ENCODE results near the gene ITM2C. TPM values are rescaled to one million over a fixed set of nuclear protein-coding genes. Genes with fewer than 3 reads are reported as not detected.

ITM2C gene, protein sequence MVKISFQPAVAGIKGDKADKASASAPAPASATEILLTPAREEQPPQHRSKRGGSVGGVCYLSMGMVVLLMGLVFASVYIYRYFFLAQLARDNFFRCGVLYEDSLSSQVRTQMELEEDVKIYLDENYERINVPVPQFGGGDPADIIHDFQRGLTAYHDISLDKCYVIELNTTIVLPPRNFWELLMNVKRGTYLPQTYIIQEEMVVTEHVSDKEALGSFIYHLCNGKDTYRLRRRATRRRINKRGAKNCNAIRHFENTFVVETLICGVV
- 18.4 TPM for total RNA-seq
- long read RNA-seq, transcript ITM2C-202 (6 exons, 2,078 nt): major isoform, 40 of 53 reads
- long read RNA-seq, partial matches to known transcripts: 2 of 53 reads
- long read RNA-seq, other reads (novel, unspliced or antisense): 5 of 53 reads

DNA sequence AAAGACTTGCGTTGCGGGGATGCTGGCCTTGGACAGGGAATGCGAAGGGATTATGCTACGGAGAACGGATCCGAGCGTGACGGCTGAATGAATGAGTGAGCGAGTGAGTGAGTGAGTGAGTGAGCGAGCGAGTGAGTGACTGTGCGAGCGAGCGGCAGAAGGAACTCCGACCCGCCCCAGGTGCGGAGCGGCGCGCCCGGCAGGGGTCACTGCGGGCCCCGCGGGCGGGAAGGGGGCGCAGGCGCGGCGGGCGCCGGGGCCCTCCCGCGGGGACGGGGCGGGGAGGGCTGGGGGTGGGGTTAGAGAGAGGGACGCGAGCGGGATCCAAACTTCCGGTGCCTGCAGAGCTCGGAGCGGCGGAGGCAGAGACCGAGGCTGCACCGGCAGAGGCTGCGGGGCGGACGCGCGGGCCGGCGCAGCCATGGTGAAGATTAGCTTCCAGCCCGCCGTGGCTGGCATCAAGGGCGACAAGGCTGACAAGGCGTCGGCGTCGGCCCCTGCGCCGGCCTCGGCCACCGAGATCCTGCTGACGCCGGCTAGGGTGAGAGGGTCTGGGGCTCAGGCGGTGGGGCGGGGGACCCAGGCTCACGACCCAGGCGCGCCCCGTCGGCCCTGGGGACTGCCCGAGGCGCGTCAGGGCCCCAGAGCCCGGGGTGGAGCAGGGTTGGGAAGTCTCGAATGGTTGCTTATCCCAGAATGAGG lies at the start of gene ITM2C:
ITM2C (plus strand) TSS at position 338 of the 702 bp plus-strand sequence; CDS start at position 422, 84 bp downstream.
- DNase-seq (ENCODE audit: low spot score): no peak

DNA sequence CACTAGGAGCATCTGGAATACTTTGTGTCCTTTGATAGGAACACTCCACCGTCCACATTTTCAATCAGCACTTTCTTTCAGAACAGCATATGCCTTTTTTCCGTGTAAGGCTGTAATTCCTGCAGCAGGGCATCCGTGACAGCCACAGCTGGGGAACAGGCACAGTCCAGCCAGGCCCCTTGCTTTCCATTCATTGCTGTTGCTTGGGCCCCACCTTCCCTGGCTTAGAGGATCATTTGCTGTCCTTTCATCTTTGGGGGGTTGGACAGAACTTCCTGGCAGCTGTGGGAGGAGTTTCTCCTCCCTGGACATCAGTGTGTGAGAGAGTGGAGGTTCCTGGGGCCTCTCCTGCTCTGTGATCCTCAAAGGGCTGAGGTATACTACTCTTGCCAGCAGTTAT lies 49.7 kb upstream of the ITM2C start:
- intact Hi-C loops (cut with DNase I): no loop called here
- no peak for DNase-seq (ENCODE audit: low spot score)

More for the DNA sequence above, at the start of gene ITM2C:
- intact Hi-C loops (cut with DNase I): no loop called here

DNA sequence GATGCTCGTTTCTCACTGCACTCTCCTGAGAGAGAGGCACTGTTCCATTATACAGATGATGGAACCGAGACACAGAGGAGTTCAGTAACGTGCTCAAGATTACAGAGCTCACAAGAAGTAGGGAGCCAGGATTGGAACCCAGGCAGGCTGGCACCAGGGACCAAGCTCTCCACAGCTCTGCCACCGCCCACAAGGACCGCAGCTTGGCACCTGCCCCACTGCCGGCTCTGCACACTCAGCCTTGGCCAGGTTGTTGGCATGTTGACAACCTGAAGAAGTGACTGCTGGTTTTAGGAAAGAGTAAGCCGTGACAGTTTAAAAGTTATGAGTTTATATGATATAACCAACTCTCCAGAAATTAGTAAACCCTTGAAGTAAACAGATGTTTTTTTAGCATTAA lies 48.0 kb upstream of the ITM2C start:
- DNase-seq (ENCODE audit: low spot score): no peak
- intact Hi-C loops (cut with DNase I): no loop called here

GRCh38 chr2:230819433-230819832 lies 45.3 kb upstream of the ITM2C start:
- no peak for DNase-seq (ENCODE audit: low spot score)
- intact Hi-C loops (cut with DNase I): no loop called here

DNA sequence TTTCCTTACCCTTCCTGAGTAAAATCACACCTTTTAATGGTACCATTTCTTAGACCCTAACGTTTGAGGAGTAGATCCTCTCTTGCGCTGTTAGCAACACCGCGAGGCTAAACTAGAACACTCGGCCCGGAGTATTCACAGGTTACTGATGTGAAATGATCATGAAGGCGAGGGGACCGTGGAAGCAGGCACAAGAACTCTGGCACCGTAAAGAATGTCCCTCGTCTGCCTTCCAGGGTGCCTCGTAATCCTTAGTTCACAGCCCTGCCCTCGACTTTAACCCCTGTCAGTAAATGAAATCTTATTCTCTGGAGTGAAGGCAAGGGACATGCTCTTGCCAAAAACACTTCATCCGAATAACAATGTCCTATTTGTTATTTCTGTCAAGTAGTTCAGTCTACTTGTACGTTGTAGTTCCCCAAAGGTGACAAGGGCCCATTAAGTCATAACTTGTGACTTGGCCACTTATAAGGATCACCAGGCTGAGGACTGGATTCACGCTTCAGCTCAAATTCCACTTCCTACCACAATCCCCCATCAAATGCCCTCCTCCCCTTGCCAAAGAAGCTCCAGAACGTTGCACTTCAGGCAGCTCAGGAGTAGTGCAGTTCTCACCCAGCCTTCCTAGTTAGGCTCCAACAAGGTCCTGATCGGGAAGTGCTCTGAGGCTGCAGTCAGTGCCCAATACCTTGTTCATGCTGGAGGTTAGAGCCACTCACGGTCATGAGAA lies 43.3 kb upstream of the ITM2C start:
- no peak for DNase-seq (ENCODE audit: low spot score)
- intact Hi-C loops (cut with DNase I): loop anchor here (5.0 kb wide), 1 partner anchor 231 kb away; no protein-coding TSS in a partner anchor

- DNase-seq (ENCODE audit: low spot score): no peak
Measured at GRCh38 chr2:230821991-230822520, 42.7 kb upstream of the ITM2C start.

DNA sequence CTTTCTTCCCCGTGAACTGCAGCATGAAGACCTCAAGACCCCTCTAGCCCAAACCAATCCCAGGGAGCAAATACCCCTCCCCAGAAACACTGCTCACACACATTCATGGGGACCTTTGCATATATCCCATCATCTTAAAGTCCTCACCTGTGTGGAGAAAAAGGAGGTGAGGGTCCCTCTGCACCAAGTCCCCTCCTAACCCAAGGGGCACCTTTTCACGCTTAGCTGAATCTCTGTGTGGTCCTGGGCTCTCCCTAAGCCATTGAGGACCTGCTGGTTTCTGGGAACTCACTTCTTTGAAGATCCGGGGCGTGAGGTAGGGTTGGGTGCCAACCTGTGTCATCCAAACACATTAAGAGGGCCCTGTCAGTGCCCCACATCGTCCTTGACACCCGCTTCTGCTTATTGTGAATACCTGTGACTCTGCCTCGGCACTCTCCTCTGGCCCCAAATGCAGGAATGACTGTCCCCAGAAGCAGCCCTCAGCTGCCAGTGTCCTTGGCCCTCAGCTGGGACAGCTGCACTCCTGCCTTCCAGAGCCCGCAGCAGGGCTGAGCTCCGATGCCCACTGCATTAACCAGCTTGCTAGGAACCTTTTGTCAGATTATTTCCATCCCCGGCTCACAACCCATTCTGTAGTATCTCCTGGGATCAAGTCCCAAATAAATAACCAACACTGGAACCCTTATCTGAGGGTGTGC lies 41.3 kb upstream of the ITM2C start:
- no peak for DNase-seq (ENCODE audit: low spot score)

More at GRCh38 chr2:230821991-230822520, 42.7 kb upstream of the ITM2C start:
- intact Hi-C loops (cut with DNase I): loop anchor here (5.0 kb wide), 1 partner anchor 230 kb away; no protein-coding TSS in a partner anchor

GRCh38 chr2:230824406-230824978 lies 40.2 kb upstream of the ITM2C start:
- no peak for DNase-seq (ENCODE audit: low spot score)
- intact Hi-C loops (cut with DNase I): loop anchor here (2.0 to 5.0 kb wide), 2 partner anchors 162 to 228 kb away; no protein-coding TSS in a partner anchor

More for the DNA sequence above, 41.3 kb upstream of the ITM2C start:
- intact Hi-C loops (cut with DNase I): loop anchor here (5.0 kb wide), 1 partner anchor 229 kb away; no protein-coding TSS in a partner anchor

DNA sequence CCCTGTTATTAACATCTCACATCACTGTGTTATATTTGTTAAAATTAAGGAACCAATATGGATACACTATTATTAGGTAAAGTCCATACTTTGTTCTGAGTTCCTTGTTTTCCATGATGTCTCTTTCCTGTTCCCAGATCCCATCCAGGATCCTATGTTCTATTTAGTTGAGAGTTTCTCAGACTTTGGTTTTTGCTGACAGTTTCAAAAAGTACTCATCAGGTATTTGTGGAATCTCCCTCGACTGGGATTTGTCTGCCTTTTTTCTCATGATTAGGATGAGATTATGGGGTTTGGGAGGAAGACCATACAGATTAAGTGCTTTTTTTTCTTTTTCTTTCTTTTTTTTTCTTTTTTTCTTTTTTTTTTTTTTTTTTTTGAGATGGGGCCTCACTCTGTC lies 39.4 kb upstream of the ITM2C start:
- intact Hi-C loops (cut with DNase I): loop anchor here (2.0 kb wide), 1 partner anchor 161 kb away; no protein-coding TSS in a partner anchor
- DNase-seq (ENCODE audit: low spot score): no peak

DNA sequence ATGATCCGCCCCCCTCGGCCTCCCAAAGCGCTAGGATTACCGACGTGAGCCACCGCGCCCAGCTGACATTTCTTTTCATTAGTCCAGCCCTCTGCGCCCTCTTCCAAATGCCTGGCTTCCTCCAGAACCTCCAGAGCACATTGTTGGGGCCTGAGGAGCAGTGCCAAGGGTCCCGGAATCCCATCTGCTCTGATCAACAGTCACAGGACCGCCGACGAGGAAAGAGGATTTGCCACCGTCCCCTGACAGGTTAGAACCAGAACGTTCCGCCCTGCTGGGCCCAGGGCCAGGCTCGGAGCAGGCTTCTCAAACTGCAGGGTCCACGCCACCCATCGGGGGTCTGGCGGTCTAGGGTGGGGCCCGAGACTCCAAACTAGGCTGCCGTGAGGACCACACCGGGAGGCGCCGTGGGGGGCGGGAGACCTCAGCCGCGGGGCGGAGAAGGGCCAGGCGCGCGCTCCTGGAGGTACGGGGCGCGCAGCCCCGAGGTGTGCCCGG lies 36.9 kb upstream of the ITM2C start:
- DNase-seq (ENCODE audit: low spot score): no peak

GRCh38 chr2:230828272-230828961 lies 36.3 kb upstream of the ITM2C start:
- intact Hi-C loops (cut with DNase I): no loop called here
- no peak for DNase-seq (ENCODE audit: low spot score)

More for the DNA sequence above, 36.9 kb upstream of the ITM2C start:
- intact Hi-C loops (cut with DNase I): no loop called here

- no peak for DNase-seq (ENCODE audit: low spot score)
- intact Hi-C loops (cut with DNase I): no loop called here
Measured at GRCh38 chr2:230829293-230829692, 35.4 kb upstream of the ITM2C start.

DNA sequence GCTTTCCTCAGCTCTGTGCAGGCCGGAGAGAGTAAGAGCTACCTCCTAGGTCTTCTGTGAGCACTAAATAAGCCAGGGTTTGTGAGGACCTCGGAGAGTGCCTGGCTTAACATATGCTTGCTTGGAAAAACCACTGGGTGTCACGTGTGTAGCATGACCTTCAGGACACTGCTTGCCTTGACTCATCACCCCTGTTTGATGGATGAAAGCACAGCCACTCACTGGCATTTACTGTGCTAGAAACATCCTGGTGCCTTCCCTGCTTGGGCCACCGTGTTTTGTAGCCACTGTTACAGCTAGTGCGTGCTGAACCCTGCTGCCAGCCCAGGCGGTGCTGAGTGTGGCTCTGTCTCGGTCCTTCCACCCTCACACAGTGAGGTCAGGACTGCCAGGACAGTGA lies 34.8 kb upstream of the ITM2C start:
- intact Hi-C loops (cut with DNase I): no loop called here
- no peak for DNase-seq (ENCODE audit: low spot score)

DNA sequence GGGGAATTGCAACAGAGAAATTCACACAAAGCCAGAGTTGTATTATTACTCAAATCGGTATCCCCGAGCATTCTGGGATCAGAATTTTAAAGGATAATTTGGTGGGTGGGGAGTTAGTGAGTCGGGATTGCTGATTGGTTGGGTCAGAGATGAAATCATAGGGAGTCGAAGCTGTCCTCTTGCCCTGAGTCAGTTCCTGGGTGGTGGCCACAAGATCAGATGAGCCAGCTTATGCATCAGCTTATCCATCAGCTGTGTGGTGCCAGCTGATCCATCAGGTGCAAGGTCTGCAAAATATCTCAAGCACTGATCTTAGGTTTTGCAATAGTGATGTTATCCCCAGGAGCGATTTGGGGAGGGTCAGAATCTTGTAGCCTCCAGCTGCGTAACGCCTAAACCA lies 34.3 kb upstream of the ITM2C start:
- no peak for DNase-seq (ENCODE audit: low spot score)
- intact Hi-C loops (cut with DNase I): no loop called here

- no peak for DNase-seq (ENCODE audit: low spot score)
- intact Hi-C loops (cut with DNase I): no loop called here
Measured at GRCh38 chr2:230840301-230840700, 24.4 kb upstream of the ITM2C start.

GRCh38 chr2:230842473-230842872 lies 22.3 kb upstream of the ITM2C start:
- intact Hi-C loops (cut with DNase I): no loop called here
- no peak for DNase-seq (ENCODE audit: low spot score)

DNA sequence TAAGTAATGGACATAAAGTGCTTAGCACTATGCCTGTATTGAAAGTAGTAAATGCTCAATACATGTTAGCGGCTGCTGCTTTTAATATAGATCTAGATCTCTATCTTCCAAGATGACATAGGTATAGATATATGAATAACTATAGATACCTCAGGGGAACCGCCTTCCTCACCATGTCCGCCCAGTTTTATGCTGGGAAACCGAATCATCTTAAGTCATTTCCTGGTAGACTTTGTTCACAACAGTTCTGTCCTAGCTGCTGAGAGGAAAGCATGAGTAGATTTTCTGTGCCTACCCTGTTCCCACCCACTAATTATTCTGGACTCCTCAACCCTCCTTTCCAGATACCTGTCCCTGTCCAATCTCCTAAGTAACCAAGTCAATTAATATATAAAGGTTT lies 21.6 kb upstream of the ITM2C start:
- intact Hi-C loops (cut with DNase I): no loop called here
- DNase-seq (ENCODE audit: low spot score): no peak

- DNase-seq (ENCODE audit: low spot score): no peak
- intact Hi-C loops (cut with DNase I): no loop called here
Measured at GRCh38 chr2:230846360-230846759, 18.4 kb upstream of the ITM2C start.
